GM23338 (cell line): ENCODE results near the gene TJP1. TPM values are rescaled to one million over a fixed set of nuclear protein-coding genes. Genes with fewer than 3 reads are reported as not detected.

Experiments
- ATAC-seq: fragments of 200-7000 bp; cut with Tn5 transposase; 3 replicates; pipeline ENCODE4 v1.9.1; 2020
- DNase-seq: peaks from one replicate; pipeline ENCODE4 v3.0.0-alpha.2; 2015; ENCODE audit warnings: low spot score
- H2AFZ ChIP-seq: fragments of 200-600 bp; sonication (generic); 2 replicates; pipeline ENCODE4 v1.8.0; 2016; ENCODE audit warnings: antibody characterized with exemption, mild to moderate bottlenecking, moderate library complexity
- H3F3A ChIP-seq: fragments of 200-600 bp; sonication (generic); replicated peaks from 2 replicates; pipeline ENCODE4 v1.8.0; 2017; ENCODE audit warnings: antibody characterized with exemption, mixed run types, low read depth
- H3K27ac ChIP-seq: fragments of 200-600 bp; sonication (generic); 2 replicates; pipeline ENCODE4 v1.6.1; 2016; ENCODE audit warnings: low read depth
- H3K27me3 ChIP-seq: fragments of 200-600 bp; sonication (generic); 2 replicates; pipeline ENCODE4 v1.8.0; 2016; ENCODE audit warnings: mild to moderate bottlenecking, mixed run types, moderate library complexity; ENCODE audit not compliant: insufficient read depth
- H3K36me3 ChIP-seq: fragments of 200-600 bp; sonication (generic); 2 replicates; pipeline ENCODE4 v1.8.0; 2016; ENCODE audit warnings: mild to moderate bottlenecking; ENCODE audit not compliant: insufficient read depth
- H3K4me1 ChIP-seq: fragments of 200-600 bp; sonication (generic); 2 replicates; pipeline ENCODE4 v1.8.0; 2016; ENCODE audit warnings: mild to moderate bottlenecking, moderate library complexity; ENCODE audit not compliant: insufficient read depth
- H3K4me2 ChIP-seq: fragments of 200-600 bp; sonication (generic); 2 replicates; pipeline ENCODE4 v1.7.1; 2017; ENCODE audit warnings: mixed run types
- H3K4me3 ChIP-seq: fragments of 200-600 bp; sonication (generic); 2 replicates; pipeline ENCODE4 v1.6.1; 2016; ENCODE audit warnings: mixed run types
- H3K79me2 ChIP-seq: fragments of 200-600 bp; sonication (generic); replicated peaks from 2 replicates; pipeline ENCODE4 v1.8.0; 2017; ENCODE audit warnings: mild to moderate bottlenecking; ENCODE audit not compliant: insufficient read depth
- H3K9me2 ChIP-seq: fragments of 200-600 bp; sonication (generic); 2 replicates; pipeline ENCODE4 v1.8.0; 2017; ENCODE audit not compliant: insufficient read depth
- H4K20me1 ChIP-seq: fragments of 200-600 bp; sonication (generic); replicated peaks from 2 replicates; pipeline ENCODE4 v1.8.0; 2017; ENCODE audit warnings: mild to moderate bottlenecking; ENCODE audit not compliant: insufficient read depth
- H3K27ac Mint-ChIP-seq: 2 replicates; pipeline ENCODE4 v1.8.0; 2020; ENCODE audit warnings: inconsistent platforms, mild to moderate bottlenecking, moderate library complexity, mixed read lengths
- H3K27me3 Mint-ChIP-seq: 3 replicates; pipeline ENCODE4 v1.8.0; 2022; ENCODE audit warnings: low read depth, mild to moderate bottlenecking, moderate library complexity, mixed read lengths, inconsistent platforms; ENCODE audit not compliant: insufficient read depth, poor library complexity
- H3K36me3 Mint-ChIP-seq: 3 replicates; pipeline ENCODE4 v1.8.0; 2021; ENCODE audit warnings: low read depth, mild to moderate bottlenecking, inconsistent platforms, moderate library complexity, mixed read lengths
- H3K4me1 Mint-ChIP-seq: 3 replicates; pipeline ENCODE4 v1.8.0; 2020; ENCODE audit warnings: mild to moderate bottlenecking, inconsistent platforms, mixed read lengths
- H3K4me3 Mint-ChIP-seq: 3 replicates; pipeline ENCODE4 v1.8.0; 2021; ENCODE audit warnings: moderate library complexity, mild to moderate bottlenecking, inconsistent platforms, mixed read lengths
- H3K9me3 Mint-ChIP-seq: 3 replicates; pipeline ENCODE4 v1.8.0; 2020; ENCODE audit warnings: moderate library complexity, mild to moderate bottlenecking, inconsistent platforms, mixed read lengths
- CREB1 ChIP-seq: fragments of 250-450 bp; sonication (Bioruptor Pico); IDR thresholded peaks from 2 replicates; pipeline ENCODE4 v1.5.0; 2020; ENCODE audit warnings: low read depth, mild to moderate bottlenecking, moderate library complexity
- CTCF ChIP-seq, 2 experiments: fragments of 200-600 bp in 1 of 2; sonication (generic) in 1 of 2; conservative IDR thresholded peaks; 2 replicates each; pipeline versions ENCODE4 v1.5.1 to v1.6.1; 2016 to 2017; ENCODE audit warnings: antibody characterized with exemption in 2 of 2, low read depth in 2 of 2, mild to moderate bottlenecking in 2 of 2, moderate library complexity in 1 of 2
- ETS1 ChIP-seq: IDR thresholded peaks from 2 replicates; pipeline ENCODE4 v1.6.1; 2016; ENCODE audit warnings: antibody characterized with exemption
- EZH2 ChIP-seq: fragments of 200-600 bp; sonication (generic); IDR thresholded peaks from one replicate; pipeline ENCODE4 v1.8.0; 2017; ENCODE audit warnings: antibody characterized with exemption, mild to moderate bottlenecking, low read depth; ENCODE audit not compliant: unreplicated experiment
- EZH2phosphoT487 ChIP-seq: fragments of 200-600 bp; sonication (generic); IDR thresholded peaks from one replicate; pipeline ENCODE4 v1.8.1; 2018; ENCODE audit warnings: antibody characterized with exemption; ENCODE audit not compliant: unreplicated experiment
- JUNB ChIP-seq: IDR thresholded peaks from one replicate; pipeline ENCODE4 v1.6.1; 2016; ENCODE audit warnings: antibody characterized with exemption; ENCODE audit not compliant: unreplicated experiment
- NANOG ChIP-seq: IDR thresholded peaks from 2 replicates; pipeline ENCODE4 v1.6.1; 2016; ENCODE audit warnings: antibody characterized with exemption, borderline replicate concordance
- POLR2AphosphoS5 ChIP-seq: IDR thresholded peaks from 2 replicates; pipeline ENCODE4 v1.6.1; 2016; ENCODE audit warnings: antibody characterized with exemption, low read depth
- REST ChIP-seq: IDR thresholded peaks from one replicate; pipeline ENCODE4 v1.6.1; 2018; ENCODE audit warnings: antibody characterized with exemption; ENCODE audit not compliant: unreplicated experiment
- STAT1 ChIP-seq: IDR thresholded peaks from one replicate; pipeline ENCODE4 v1.6.1; 2016; ENCODE audit warnings: antibody characterized with exemption; ENCODE audit not compliant: unreplicated experiment
- ZNF114 ChIP-seq: fragments of 250-450 bp; sonication (Bioruptor Pico); IDR thresholded peaks from 2 replicates; pipeline ENCODE4 v1.5.0; 2020; ENCODE audit warnings: mild to moderate bottlenecking, moderate library complexity
- ZNF331 ChIP-seq: fragments of 250-450 bp; sonication (Bioruptor Pico); IDR thresholded peaks from 2 replicates; pipeline ENCODE4 v1.5.0; 2020; ENCODE audit warnings: low read depth, mild to moderate bottlenecking, moderate library complexity
- ZNF462 ChIP-seq: fragments of 250-450 bp; sonication (Bioruptor Pico); IDR thresholded peaks from 2 replicates; pipeline ENCODE4 v1.5.0; 2020; ENCODE audit warnings: mild to moderate bottlenecking, moderate library complexity
- polyA plus RNA-seq: library from polyadenylated mRNA; unstranded; fragments of >200 nt; fragmentation: Nextera tagmentation; extraction: Ambion mirVana; gene quantifications from 2 replicates; pipeline ENCODE4 v1.2.1, GENCODE V29; 2016
- total RNA-seq: library from RNA; depleted of rRNA; stranded (reverse); fragments of >200 nt; shearing (Covaris generic); gene quantifications from 2 replicates; pipeline ENCODE4 v1.2.3, GENCODE V29; 2014

The TJP1 gene
- total and polyA plus RNA-seq, 2 experiments from 2014 or later, result 76.2 to 116 TPM

GRCh38 chr15:29700296-29700695 is 122.0 kb downstream of the TJP1 start:
- Mint-ChIP-seq H3K27ac (no peak overlapping the region), H3K4me3 (no peak overlapping the region), H3K36me3 (peaks cover 46% of the 10 kb centered on the region), H3K4me1 (no peaks in the 10 kb centered on the region), H3K9me3 (no peaks in the 10 kb centered on the region), H3K27me3 (peaks cover 15% of the 10 kb centered on the region)
- no peaks in the 10 kb centered on the region for H3K4me1 ChIP-seq
- H3K27me3 ChIP-seq, result no peaks in the 10 kb centered on the region
- H3K36me3 ChIP-seq, result peaks cover 22% of the 10 kb centered on the region; the same call in 1 of the 2 replicates
- H3K79me2 ChIP-seq, result no peaks in the 10 kb centered on the region
- H2AFZ ChIP-seq, result no peak overlapping the region
- no peak overlapping the region for H3K27ac ChIP-seq
- ATAC-seq (no peak), DNase-seq (no peak)
- TF ChIP-seq NANOG, result no peak
- no peak for TF ChIP-seq ETS1
- no peak for TF ChIP-seq ZNF462 (CRISPR knock-in tag)
- TF ChIP-seq EZH2phosphoT487, result no peak
- TF ChIP-seq CTCF (conservative IDR thresholded peaks at IDR 0.05; ENCODE audit: low read depth in 2 of 2), result no peak
- no peak for TF ChIP-seq STAT1
- TF ChIP-seq ZNF331 (CRISPR knock-in tag), result no peak
- no peak for TF ChIP-seq POLR2AphosphoS5
- no peak for TF ChIP-seq ZNF114
- TF ChIP-seq JUNB, result no peak
- TF ChIP-seq EZH2, result no peak
- no peak for TF ChIP-seq CREB1 (CRISPR knock-in tag)
- TF ChIP-seq REST, result no peak
- no peak overlapping the region for H3K4me3 ChIP-seq
- no peaks in the 10 kb centered on the region for H3F3A ChIP-seq
- no peak overlapping the region for H3K4me2 ChIP-seq
- no peaks in the 10 kb centered on the region for H4K20me1 ChIP-seq
- no peaks in the 10 kb centered on the region for H3K9me2 ChIP-seq
